ENCODE results near the gene GLYAT. TPM values are rescaled to one million over a fixed set of nuclear protein-coding genes. Genes with fewer than 3 reads are reported as not detected.

Gene GLYAT
- total RNA-seq, 1 experiment from 2014 or later = not detected

DNA sequence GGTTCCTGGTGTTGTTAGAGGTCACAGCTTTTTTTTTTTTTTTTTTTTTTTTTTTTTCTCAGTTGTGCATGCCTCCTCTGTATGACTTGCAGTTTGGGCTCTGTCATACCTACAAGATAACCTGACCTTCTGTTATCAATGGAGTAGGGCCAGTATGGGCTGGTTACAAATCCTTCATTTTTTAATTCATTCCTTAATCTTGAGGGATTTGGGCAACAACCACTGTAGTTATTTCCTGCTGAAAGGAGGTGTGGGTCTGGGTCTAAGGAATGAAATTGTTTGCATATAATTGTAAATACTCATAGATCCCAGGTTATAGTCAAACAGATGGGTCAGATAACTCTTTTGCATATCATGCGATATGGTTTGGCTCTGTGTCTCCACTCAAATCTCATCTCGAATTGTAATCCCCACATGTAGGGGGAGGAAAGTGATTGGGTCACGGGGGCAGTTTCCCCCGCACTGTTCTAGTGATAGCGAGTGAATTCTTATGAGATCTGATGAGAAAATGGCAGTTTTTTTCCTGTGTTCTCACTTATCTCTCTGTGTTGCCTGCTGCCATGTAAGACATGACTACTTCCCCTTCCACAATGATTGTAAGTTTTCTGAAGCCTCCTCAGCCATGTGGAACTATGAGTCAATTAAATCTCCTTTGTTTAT lies 14.1 kb upstream of the GLYAT start:
- CTCF ChIA-PET = interaction anchor here (0.6 kb wide), 1 partner anchor 369 kb away, joined by 3 read pairs; no protein-coding TSS in a partner anchor
- TF ChIP-seq JUND (IDR thresholded peaks at IDR 0.05) = no peak
- TF ChIP-seq, protein P1, sequence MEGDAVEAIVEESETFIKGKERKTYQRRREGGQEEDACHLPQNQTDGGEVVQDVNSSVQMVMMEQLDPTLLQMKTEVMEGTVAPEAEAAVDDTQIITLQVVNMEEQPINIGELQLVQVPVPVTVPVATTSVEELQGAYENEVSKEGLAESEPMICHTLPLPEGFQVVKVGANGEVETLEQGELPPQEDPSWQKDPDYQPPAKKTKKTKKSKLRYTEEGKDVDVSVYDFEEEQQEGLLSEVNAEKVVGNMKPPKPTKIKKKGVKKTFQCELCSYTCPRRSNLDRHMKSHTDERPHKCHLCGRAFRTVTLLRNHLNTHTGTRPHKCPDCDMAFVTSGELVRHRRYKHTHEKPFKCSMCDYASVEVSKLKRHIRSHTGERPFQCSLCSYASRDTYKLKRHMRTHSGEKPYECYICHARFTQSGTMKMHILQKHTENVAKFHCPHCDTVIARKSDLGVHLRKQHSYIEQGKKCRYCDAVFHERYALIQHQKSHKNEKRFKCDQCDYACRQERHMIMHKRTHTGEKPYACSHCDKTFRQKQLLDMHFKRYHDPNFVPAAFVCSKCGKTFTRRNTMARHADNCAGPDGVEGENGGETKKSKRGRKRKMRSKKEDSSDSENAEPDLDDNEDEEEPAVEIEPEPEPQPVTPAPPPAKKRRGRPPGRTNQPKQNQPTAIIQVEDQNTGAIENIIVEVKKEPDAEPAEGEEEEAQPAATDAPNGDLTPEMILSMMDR (IDR thresholded peaks at IDR 0.05 in 2 of 3, conservative IDR thresholded peaks at IDR 0.05 in 1 of 3; ENCODE audit: borderline replicate concordance in 1 of 3, insufficient read depth in 1 of 3, low read depth in 2 of 3, low read length in 2 of 3) = no peak
- TF ChIP-seq SP1 (IDR thresholded peaks at IDR 0.05; ENCODE audit: low read depth) = no peak
- no peak for TF ChIP-seq RAD21 (IDR thresholded peaks at IDR 0.05; ENCODE audit: low read depth)
- no peak for TF ChIP-seq FOSL1 (IDR thresholded peaks at IDR 0.05; ENCODE audit: low read depth)
- TF ChIP-seq, protein P2, sequence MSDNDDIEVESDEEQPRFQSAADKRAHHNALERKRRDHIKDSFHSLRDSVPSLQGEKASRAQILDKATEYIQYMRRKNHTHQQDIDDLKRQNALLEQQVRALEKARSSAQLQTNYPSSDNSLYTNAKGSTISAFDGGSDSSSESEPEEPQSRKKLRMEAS (IDR thresholded peaks at IDR 0.05) = no peak
- no peak for TF ChIP-seq ZNF274 (IDR thresholded peaks at IDR 0.05; ENCODE audit: low read depth, low read length)
- no peak for TF ChIP-seq ZFX (IDR thresholded peaks at IDR 0.05)
- TF ChIP-seq YY1 (IDR thresholded peaks at IDR 0.05; ENCODE audit: extremely low read depth, insufficient replicate concordance, low read depth, low read length) = no peak
- TF ChIP-seq, protein P3, sequence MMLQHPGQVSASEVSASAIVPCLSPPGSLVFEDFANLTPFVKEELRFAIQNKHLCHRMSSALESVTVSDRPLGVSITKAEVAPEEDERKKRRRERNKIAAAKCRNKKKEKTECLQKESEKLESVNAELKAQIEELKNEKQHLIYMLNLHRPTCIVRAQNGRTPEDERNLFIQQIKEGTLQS (IDR thresholded peaks at IDR 0.05) = no peak
- TF ChIP-seq, protein P4, sequence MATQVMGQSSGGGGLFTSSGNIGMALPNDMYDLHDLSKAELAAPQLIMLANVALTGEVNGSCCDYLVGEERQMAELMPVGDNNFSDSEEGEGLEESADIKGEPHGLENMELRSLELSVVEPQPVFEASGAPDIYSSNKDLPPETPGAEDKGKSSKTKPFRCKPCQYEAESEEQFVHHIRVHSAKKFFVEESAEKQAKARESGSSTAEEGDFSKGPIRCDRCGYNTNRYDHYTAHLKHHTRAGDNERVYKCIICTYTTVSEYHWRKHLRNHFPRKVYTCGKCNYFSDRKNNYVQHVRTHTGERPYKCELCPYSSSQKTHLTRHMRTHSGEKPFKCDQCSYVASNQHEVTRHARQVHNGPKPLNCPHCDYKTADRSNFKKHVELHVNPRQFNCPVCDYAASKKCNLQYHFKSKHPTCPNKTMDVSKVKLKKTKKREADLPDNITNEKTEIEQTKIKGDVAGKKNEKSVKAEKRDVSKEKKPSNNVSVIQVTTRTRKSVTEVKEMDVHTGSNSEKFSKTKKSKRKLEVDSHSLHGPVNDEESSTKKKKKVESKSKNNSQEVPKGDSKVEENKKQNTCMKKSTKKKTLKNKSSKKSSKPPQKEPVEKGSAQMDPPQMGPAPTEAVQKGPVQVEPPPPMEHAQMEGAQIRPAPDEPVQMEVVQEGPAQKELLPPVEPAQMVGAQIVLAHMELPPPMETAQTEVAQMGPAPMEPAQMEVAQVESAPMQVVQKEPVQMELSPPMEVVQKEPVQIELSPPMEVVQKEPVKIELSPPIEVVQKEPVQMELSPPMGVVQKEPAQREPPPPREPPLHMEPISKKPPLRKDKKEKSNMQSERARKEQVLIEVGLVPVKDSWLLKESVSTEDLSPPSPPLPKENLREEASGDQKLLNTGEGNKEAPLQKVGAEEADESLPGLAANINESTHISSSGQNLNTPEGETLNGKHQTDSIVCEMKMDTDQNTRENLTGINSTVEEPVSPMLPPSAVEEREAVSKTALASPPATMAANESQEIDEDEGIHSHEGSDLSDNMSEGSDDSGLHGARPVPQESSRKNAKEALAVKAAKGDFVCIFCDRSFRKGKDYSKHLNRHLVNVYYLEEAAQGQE (IDR thresholded peaks at IDR 0.05; ENCODE audit: low read depth) = no peak
- no peak for TF ChIP-seq CBX3 (IDR thresholded peaks at IDR 0.05; ENCODE audit: low read depth)
- TF ChIP-seq POLR2A (IDR thresholded peaks at IDR 0.05; ENCODE audit: borderline replicate concordance, extremely low read depth, insufficient read depth, insufficient read length) = no peak
- no peak for TF ChIP-seq POLR2AphosphoS5 (IDR thresholded peaks at IDR 0.05; ENCODE audit: low read depth, low read length)
- no peak for TF ChIP-seq EZH2phosphoT487 (IDR thresholded peaks at IDR 0.05; ENCODE audit: borderline replicate concordance)
- TF ChIP-seq EZH2 (IDR thresholded peaks at IDR 0.05) = no peak
- no peak for TF ChIP-seq ELF1 (IDR thresholded peaks at IDR 0.05; ENCODE audit: borderline replicate concordance, low read depth)
- TF ChIP-seq TCF7L2 (IDR thresholded peaks at IDR 0.05; ENCODE audit: borderline replicate concordance, extremely low read depth, insufficient read depth, insufficient read length) = no peak
- TF ChIP-seq CEBPB (IDR thresholded peaks at IDR 0.05; ENCODE audit: low read depth) = no peak
- no peak for TF ChIP-seq SIN3A (IDR thresholded peaks at IDR 0.05; ENCODE audit: low read depth)
- Histone ChIP-seq H3K27ac (ENCODE audit: low read depth, low read length) (no peak overlapping the region), H3K79me2 (ENCODE audit: insufficient read depth, low read length) (no peaks in the 10 kb centered on the region), H3K36me3 (ENCODE audit: control insufficient read depth in 1 of 2, insufficient read depth in 2 of 2, low read length in 2 of 2) (no peaks in the 10 kb centered on the region), H4K20me1 (ENCODE audit: insufficient read depth) (no peaks in the 10 kb centered on the region), H3K9me3 (ENCODE audit: control insufficient read depth in 1 of 2, insufficient read depth in 1 of 2, low read depth in 1 of 2, low read length in 2 of 2) (no peaks in the 10 kb centered on the region), H3K4me3 (replicated peaks in 1 of 2; ENCODE audit: low read depth in 1 of 2, low read length in 2 of 2) (no peak overlapping the region), H3K9me2 (ENCODE audit: insufficient read depth) (no peaks in the 10 kb centered on the region), H3K27me3 (ENCODE audit: insufficient read depth, low read length) (no peaks in the 10 kb centered on the region), H3K4me1 (ENCODE audit: control insufficient read depth in 1 of 2, insufficient read depth in 2 of 2, low read length in 2 of 2) (no peaks in the 10 kb centered on the region), H2AFZ (ENCODE audit: low read depth, low read length, poor library complexity, severe bottlenecking) (no peak overlapping the region), H3K9ac (ENCODE audit: low read length) (no peak overlapping the region), H3K4me2 (ENCODE audit: low read length) (no peak overlapping the region)
- intact Hi-C loops (cut with micrococcal nuclease) = no loop called here
- RAD21 ChIA-PET (ENCODE audit: low non-redundant PET in 1 of 2, low total read pairs in 2 of 2, uncharacterized antibody in 2 of 2, unreplicated experiment in 2 of 2) = no interaction called here
- POLR2A ChIA-PET = no interaction called here
- DNase-seq (ENCODE audit: low read depth, low spot score) (no peak), ATAC-seq (no peak)
- no TSS peak for BruUV-seq (replicated peaks)

Data from HCT116 (cell line).